ENCODE data around the gene ALCAM. TPM values are rescaled to one million over a fixed set of nuclear protein-coding genes. Genes with fewer than 3 reads are reported as not detected.

Gene ALCAM
- total RNA-seq, 1 donor: 139 TPM

DNA sequence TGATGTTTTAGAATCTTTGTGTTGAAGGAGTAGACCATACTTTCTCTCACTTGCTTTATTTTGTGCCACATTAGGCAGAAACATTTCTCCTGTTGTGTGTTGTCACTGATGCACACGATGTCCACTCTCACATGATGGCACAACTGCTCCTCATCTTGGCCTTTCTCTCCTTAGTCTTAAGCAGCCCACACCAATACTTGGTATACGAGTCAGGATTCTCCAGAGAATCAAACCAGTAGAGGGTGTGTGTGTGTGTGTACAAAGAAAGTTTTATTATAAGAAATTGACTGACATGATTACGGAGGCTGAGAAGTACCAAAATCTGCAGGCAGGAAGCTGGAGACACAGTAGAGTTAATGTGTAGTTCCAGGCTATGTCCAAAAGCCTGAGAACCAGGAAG, 187.1 kb downstream of the ALCAM start:
- TF ChIP-seq, protein P1, sequence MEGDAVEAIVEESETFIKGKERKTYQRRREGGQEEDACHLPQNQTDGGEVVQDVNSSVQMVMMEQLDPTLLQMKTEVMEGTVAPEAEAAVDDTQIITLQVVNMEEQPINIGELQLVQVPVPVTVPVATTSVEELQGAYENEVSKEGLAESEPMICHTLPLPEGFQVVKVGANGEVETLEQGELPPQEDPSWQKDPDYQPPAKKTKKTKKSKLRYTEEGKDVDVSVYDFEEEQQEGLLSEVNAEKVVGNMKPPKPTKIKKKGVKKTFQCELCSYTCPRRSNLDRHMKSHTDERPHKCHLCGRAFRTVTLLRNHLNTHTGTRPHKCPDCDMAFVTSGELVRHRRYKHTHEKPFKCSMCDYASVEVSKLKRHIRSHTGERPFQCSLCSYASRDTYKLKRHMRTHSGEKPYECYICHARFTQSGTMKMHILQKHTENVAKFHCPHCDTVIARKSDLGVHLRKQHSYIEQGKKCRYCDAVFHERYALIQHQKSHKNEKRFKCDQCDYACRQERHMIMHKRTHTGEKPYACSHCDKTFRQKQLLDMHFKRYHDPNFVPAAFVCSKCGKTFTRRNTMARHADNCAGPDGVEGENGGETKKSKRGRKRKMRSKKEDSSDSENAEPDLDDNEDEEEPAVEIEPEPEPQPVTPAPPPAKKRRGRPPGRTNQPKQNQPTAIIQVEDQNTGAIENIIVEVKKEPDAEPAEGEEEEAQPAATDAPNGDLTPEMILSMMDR (IDR thresholded peaks at IDR 0.05; ENCODE audit: insufficient read depth, low read depth, low read length): no peak
- no peak for DNase-seq (ENCODE audit: low read depth)
- no peak overlapping the region for H3K4me3 ChIP-seq (ENCODE audit: low read depth, low read length)

GRCh38 chr3:105555206-105555605, 188.5 kb downstream of the ALCAM start:
- TF ChIP-seq, protein P1 (IDR thresholded peaks at IDR 0.05; ENCODE audit: insufficient read depth, low read depth, low read length): no peak
- no peak overlapping the region for H3K4me3 ChIP-seq (ENCODE audit: low read depth, low read length)
- no peak for DNase-seq (ENCODE audit: low read depth)

DNA sequence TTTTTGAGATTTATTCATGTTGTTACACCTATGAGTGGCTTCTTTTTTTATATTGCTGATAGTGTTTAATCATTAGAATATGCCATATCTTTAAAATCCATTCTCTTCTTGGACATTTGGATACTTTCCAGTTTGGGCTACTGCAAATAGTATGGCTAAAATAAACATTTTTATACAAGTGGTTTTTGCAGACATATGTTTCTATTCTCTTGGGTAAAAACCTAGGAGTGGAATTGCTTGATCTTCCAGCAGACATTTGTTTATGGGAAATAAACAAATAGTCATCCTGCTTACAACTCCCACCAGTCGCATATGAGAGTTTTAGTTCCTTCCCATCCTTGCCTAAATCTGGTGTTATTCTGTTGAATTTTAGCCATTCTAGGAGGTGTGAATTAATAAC, 193.1 kb downstream of the ALCAM start:
- DNase-seq (ENCODE audit: low read depth): peak; percentile 36
- TF ChIP-seq, protein P1 (IDR thresholded peaks at IDR 0.05; ENCODE audit: insufficient read depth, low read depth, low read length): no peak
- no peak overlapping the region for H3K4me3 ChIP-seq (ENCODE audit: low read depth, low read length)

GRCh38 chr3:105561876-105562275, 195.2 kb downstream of the ALCAM start:
- TF ChIP-seq, protein P1 (IDR thresholded peaks at IDR 0.05; ENCODE audit: insufficient read depth, low read depth, low read length): no peak
- no peak for DNase-seq (ENCODE audit: low read depth)
- H3K4me3 ChIP-seq (ENCODE audit: low read depth, low read length): no peak overlapping the region

GRCh38 chr3:105564546-105565288, 198.0 kb downstream of the ALCAM start:
- no peak for DNase-seq (ENCODE audit: low read depth)
- TF ChIP-seq, protein P1 (IDR thresholded peaks at IDR 0.05; ENCODE audit: insufficient read depth, low read depth, low read length): no peak
- no peak overlapping the region for H3K4me3 ChIP-seq (ENCODE audit: low read depth, low read length)

DNA sequence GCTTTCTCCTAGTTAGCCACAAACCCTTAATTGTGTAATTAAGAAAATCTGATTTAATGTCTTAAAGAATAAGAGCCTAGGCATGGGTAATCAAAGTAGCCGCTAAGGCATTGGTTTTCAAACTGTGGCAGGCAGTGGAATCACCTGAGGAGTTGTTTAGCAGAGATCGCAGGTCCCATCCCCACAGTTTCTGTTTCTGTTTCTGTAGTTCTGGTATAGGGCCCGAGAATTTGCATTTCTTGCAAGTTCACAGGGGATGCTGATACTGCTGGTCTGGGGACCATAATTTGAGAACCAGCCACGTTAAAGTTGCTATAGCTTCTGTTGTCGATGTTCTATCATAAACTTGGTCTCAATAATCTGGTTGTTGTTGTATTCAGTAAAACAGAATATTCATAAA, 204.3 kb downstream of the ALCAM start:
- TF ChIP-seq, protein P1 (IDR thresholded peaks at IDR 0.05; ENCODE audit: insufficient read depth, low read depth, low read length): no peak
- no peak overlapping the region for H3K4me3 ChIP-seq (ENCODE audit: low read depth, low read length)
- no peak for DNase-seq (ENCODE audit: low read depth)

- TF ChIP-seq, protein P1 (IDR thresholded peaks at IDR 0.05; ENCODE audit: insufficient read depth, low read depth, low read length): no peak
- no peak overlapping the region for H3K4me3 ChIP-seq (ENCODE audit: low read depth, low read length)
- DNase-seq (ENCODE audit: low read depth): no peak
These were observed 205.8 kb downstream of the ALCAM start for GRCh38 chr3:105572501-105572900.
